Activated CD4-positive, alpha-beta T cell treated with anti-CD3 and anti-CD28 coated beads, Interleukin-2, Interleukin-6, amounts not matched to agents 100 ng/mL and 50 ng/mL, durations not matched to agents 16 hours and 8 hours (primary cell): ENCODE data around the gene SLC22A1.
"Not testable (repeated sequence)": the region's sequence is repeated elsewhere in the genome, so short reads cannot be mapped to it uniquely, and the experiment has no call there.

Source experiments
- DNase-seq: peaks from one replicate; pipeline ENCODE4 v3.0.0-alpha.2; 2020

SLC22A1 gene

GRCh38 chr6:160121558-160121957, at the start of gene SLC22A1:
SLC22A1 (plus strand) TSS chr6:160121815; CDS start chr6:160121936, 121 bp downstream.
- no peak for DNase-seq

- no peak for DNase-seq
Observed at GRCh38 chr6:160073272-160073671, 48.3 kb upstream of the SLC22A1 start.

GRCh38 chr6:160076009-160076408, 45.6 kb upstream of the SLC22A1 start:
- DNase-seq = peak; percentile 10

- no peak for DNase-seq
Observed at GRCh38 chr6:160077024-160077423, 44.6 kb upstream of the SLC22A1 start.

DNA sequence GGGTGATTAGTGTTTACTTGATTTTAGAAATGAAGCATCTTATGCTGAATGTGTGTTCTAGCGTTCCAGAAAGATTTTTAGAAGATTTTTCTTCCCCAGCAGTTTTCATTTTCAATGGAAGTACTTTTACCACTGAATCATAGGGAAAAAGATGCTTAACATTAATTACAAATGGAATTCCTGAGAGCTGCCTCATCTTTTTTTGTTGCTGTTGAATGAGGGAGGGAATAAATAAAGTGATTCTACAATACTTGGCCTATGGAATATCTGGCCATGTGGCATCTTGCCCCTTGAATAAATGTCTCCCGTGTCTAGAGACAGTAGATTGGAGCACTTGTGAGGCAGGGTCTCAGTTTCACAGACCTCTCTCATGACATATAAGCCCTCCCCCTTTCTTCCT, 44.1 kb upstream of the SLC22A1 start:
- DNase-seq = no peak

GRCh38 chr6:160078883-160079685, 42.5 kb upstream of the SLC22A1 start:
- no peak for DNase-seq

DNA sequence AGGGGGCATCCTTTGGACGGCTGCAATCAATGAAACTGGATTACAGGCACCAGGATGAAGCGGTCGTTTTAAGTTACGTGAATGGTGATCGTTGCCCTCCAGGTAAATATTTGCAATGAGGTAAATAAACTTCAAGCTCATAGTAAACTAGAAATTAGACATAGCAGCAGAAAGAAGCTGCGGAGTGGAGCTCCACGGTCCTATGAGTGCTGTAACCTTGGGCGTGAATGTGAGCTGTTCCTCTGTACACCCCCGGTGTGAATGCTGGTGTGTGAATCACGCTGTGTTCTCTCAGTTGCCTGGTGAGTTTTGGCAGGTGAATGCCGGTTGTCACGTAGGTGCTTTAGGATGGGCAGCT, 42.0 kb upstream of the SLC22A1 start:
- DNase-seq = no peak

- DNase-seq = no peak
Observed at GRCh38 chr6:160080097-160080496, 41.5 kb upstream of the SLC22A1 start.

- DNase-seq = no peak
Observed at GRCh38 chr6:160081398-160081797, 40.2 kb upstream of the SLC22A1 start.

DNA sequence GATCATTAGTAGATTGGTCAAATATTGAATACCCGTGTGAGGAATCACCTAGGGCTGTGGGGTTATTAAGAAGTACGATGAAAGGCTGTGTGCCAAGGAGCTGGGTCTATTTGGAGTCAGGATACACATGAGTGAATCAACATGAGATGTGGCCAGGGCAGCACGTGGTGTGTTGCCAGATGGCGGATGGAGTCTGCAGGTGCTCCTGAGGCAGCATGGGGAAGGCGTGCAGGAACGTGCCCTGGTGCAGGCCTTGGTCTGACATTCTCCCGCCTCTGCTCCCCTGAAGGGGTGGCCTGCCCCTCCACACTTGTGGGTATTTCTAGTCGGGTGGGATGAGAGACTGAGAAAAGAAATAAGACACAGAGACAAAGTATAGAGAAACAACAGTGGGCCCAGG, 39.0 kb upstream of the SLC22A1 start:
- no peak for DNase-seq

- DNase-seq = no peak
Observed at GRCh38 chr6:160084198-160084776, 37.3 kb upstream of the SLC22A1 start.

- no peak for DNase-seq
Observed at GRCh38 chr6:160085226-160085625, 36.4 kb upstream of the SLC22A1 start.

- DNase-seq = no peak
Observed at GRCh38 chr6:160085713-160086505, 35.7 kb upstream of the SLC22A1 start.

DNA sequence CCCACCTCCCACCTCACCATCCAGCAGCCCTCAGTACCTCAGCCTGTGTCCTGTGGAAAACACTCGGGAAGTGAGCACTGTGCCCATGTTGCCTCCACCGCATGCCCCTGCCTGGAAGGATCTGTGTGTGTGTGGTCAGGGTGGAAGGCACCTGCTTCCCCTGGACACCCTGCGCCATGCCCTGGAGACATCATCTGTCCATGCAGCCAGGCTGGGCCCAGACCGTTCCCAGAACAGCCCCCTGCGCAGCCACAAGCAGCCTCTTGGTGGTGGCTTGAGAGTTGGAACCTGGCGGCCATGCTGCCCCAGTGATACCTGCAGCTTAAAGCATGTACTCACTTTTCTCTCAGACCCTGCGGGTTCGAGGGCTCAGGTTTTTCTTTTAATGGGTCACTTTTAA, 34.9 kb upstream of the SLC22A1 start:
- DNase-seq = no peak

GRCh38 chr6:160088069-160088783, 33.4 kb upstream of the SLC22A1 start:
- no peak for DNase-seq

DNA sequence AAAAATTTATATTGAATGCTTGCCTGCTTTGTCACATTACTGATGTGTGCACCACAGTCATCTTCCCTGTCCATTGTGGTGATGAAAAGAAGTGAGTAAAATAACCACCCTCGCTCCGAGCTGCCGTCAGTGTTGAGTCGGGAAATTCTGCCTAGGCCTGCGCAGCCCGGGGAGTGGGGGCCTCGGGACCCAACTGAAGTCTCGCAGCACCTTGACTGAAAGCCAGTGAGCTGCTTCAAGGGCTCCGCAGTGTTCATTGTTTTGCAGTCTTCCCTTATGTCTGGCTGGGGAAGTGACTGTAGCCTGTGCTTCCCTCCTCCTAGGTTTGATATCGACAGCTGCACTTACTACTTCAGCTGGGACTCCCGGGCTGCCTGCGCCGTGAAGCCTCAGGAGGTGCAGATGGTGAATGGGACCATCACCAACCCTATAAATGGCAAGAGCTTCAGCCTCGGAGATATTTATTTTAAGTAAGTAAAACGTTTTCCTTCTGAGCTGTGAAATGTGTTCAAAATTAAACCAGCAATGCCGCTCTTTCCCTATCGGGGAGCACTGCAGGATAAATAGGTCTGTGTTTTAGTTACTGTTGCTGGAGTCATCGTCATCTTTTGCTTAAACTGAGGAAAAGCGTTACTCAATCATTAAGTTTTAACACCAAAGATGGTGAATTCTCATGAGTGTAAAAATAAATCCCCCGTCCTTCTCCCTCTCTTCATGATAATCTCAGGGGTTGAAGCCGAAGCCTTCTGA, 32.7 kb upstream of the SLC22A1 start:
- DNase-seq = no peak

GRCh38 chr6:160089534-160089897, 32.1 kb upstream of the SLC22A1 start:
- DNase-seq = no peak

GRCh38 chr6:160090442-160091239, 31.0 kb upstream of the SLC22A1 start:
- not testable (repeated sequence) for DNase-seq

- DNase-seq = not testable (repeated sequence)
Observed at GRCh38 chr6:160092176-160092575, 29.4 kb upstream of the SLC22A1 start.

- DNase-seq = no peak
Observed at GRCh38 chr6:160092602-160093001, 29.0 kb upstream of the SLC22A1 start.

DNA sequence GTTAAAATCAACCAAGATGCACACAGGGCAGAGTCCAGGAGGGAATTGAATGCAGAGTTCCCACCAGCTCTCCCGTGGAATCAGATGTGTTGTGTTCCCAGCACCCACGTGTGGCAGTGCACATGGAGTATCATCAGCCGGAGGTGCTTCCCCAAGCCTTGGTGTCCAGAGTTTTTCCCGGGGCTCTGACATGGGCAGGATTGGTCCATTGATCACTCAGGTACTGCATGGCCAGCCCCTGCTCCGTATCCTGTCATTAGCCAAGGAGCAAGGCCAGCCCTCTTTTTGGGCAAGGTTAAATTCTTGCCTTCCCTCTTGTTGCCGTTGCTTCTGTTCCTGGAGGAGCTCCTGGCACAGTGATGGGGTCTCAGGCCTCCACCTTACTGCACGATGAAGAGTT, 28.6 kb upstream of the SLC22A1 start:
- no peak for DNase-seq

GRCh38 chr6:160093946-160094345, 27.7 kb upstream of the SLC22A1 start:
- no peak for DNase-seq
